B cell (primary cell): Measurements from ENCODE around the gene GATA3.

Experiments used
- EZH2 ChIP-seq: IDR thresholded peaks from 2 replicates; pipeline ENCODE4 v1.6.1; 2012; ENCODE audit warnings: borderline replicate concordance, low read depth, mild to moderate bottlenecking, moderate library complexity, low read length; ENCODE audit not compliant: insufficient read depth, poor library complexity, severe bottlenecking
- TF ChIP-seq, protein P1 (sequence below): fragments of 200-600 bp; IDR thresholded peaks from one replicate; pipeline ENCODE4 v1.8.0; 2022; ENCODE audit warnings: antibody characterized with exemption, mild to moderate bottlenecking

DNA sequence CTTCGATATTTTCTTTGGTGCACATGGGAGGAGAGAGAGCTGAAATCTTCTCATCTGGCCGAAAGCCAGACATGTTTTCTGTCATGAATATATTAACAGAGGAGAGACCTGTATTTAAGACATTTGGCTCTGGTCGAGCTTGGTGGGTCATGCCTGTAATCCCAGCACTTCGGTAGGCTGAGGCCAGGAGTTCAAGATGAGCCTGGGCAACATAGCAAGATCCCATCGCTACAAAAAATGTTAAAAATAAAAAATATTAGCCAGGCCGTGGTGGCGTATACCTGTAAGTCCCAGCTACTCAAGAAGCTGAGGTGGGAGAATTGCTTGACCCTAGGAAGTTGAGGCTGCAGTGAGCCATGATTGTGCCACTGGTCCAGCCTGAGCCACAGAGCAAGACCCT is 21.9 kb upstream of the GATA3 start:
- TF ChIP-seq, protein P1, sequence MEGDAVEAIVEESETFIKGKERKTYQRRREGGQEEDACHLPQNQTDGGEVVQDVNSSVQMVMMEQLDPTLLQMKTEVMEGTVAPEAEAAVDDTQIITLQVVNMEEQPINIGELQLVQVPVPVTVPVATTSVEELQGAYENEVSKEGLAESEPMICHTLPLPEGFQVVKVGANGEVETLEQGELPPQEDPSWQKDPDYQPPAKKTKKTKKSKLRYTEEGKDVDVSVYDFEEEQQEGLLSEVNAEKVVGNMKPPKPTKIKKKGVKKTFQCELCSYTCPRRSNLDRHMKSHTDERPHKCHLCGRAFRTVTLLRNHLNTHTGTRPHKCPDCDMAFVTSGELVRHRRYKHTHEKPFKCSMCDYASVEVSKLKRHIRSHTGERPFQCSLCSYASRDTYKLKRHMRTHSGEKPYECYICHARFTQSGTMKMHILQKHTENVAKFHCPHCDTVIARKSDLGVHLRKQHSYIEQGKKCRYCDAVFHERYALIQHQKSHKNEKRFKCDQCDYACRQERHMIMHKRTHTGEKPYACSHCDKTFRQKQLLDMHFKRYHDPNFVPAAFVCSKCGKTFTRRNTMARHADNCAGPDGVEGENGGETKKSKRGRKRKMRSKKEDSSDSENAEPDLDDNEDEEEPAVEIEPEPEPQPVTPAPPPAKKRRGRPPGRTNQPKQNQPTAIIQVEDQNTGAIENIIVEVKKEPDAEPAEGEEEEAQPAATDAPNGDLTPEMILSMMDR, result no peak
- no peak for TF ChIP-seq EZH2
